Stimulated activated naive CD4-positive, alpha-beta T cell (primary cell): ENCODE measurements around the gene EIF3D.

Source experiments
- DNase-seq, 6 experiments: peaks; one replicate each; lab custom pipeline; 2025; lab: John Stamatoyannopoulos, UW

The EIF3D gene

GRCh38 chr22:36528795-36529751, at the start of gene EIF3D:
Gene EIF3D, minus strand, starts transcription at chr22:36529166. Its CDS starts 3,045 bp downstream, at chr22:36526121.
- peak; percentile 97 to 99 (median 99) for DNase-seq

- no peak for DNase-seq
Observed at GRCh38 chr22:36578619-36579018, 49.7 kb upstream of the EIF3D start.

- no peak for DNase-seq
Observed at GRCh38 chr22:36577019-36577418, 48.1 kb upstream of the EIF3D start.

GRCh38 chr22:36574728-36575127, 45.8 kb upstream of the EIF3D start:
- DNase-seq = no peak

DNA sequence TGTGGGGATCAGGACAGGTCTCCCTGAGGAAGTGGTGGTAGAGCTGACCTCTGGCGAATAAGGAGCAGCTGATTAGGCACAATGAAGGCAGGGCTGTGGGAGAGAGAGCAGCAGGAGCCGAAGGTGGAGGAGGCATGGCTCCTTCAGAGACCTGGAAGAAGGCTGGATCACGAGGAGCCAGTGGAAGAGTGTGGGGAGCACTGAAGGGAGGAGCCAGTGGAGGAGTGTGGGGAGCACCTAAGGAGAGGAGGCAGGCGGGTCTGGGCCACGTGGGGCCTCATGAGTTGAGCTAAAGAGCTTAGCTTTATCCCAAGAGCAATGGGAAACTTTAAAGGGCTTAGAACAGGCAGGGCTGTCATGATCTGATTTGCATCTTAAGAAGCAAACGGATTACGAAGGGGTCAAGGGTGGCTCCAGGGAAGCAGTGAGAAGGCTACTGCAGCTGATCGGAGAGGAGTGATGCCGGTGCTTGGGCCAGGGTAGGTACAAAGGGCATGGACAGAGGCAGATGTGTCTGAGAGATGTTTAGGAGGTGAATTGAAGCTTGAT, 44.9 kb upstream of the EIF3D start:
- DNase-seq = no peak

DNA sequence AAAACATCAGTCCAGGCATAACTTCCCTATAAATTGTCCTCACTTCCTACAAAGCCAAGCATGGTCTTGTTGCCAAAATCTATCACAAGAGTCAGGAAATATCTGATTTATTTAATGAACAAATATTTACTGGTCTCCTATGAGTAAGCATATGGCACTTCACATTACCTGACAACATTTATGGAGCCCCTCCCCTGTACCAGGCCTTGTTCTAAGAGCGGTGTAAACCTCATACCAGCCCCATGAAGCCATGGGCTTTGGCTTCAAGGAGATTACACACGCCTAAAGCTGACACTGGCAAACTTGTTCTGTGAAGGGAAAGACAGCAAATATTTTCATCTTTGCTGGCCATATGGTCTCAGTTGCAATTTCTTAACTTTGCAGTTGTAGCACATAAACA, 43.0 kb upstream of the EIF3D start:
- DNase-seq = no peak

DNA sequence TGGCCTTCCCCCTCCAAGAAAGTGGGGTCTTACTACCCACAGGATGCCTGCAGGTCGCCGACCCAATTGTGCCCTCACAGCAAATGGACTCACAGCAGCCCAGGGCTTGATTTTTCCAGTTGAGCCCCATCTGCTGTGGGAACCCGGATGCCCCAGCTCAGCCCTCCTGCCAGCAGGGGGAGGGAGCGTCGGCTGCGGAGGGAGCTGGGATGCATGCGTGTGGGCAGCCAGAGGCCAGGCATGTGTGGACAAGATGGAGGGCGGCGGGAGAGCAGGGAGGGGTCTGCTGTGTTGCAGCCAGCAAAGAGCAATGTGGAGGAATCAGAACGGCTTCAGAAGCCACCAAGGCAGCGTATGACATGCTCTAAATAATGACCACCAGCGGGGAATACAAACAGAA, 41.0 kb upstream of the EIF3D start:
- DNase-seq = no peak

DNA sequence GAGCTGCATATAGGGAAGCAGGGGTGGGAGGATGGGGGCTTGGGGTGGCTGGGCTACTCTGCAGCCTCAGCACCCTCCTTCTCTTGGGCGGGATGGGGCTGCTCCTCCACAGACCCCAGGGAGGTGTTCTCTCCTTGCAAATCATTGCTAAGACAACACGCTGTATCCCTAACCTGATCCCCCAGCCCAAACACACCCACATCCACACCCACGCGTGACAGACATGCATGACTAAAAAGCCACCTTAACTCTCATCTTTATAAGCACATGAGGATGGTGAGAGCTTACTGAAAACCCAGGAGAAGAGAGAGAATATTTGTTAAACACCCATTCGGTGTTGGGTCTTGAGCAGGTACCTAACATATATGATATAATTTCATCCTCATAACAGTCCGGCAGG, 39.9 kb upstream of the EIF3D start:
- no peak for DNase-seq

DNA sequence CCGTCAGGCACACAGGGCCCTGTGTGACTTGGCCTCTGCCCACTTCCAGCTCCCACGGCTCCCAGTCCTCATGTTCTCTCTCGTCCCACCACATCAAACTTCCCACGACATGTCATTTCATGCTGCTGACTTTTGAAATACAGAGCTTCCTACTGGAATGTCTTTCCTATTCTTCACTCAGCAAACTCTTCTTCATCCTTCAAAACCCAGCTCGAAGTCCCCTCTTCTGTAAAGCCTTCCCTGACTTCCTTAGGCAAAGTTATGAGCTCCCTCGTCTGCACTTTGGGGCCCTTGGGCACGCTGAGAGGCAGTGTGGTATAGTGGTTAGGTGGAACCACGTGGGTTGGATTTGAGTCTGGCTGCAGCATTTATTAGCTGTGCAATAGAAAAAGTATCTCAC, 37.8 kb upstream of the EIF3D start:
- DNase-seq = no peak

GRCh38 chr22:36565686-36566085, 36.7 kb upstream of the EIF3D start:
- no peak for DNase-seq

DNA sequence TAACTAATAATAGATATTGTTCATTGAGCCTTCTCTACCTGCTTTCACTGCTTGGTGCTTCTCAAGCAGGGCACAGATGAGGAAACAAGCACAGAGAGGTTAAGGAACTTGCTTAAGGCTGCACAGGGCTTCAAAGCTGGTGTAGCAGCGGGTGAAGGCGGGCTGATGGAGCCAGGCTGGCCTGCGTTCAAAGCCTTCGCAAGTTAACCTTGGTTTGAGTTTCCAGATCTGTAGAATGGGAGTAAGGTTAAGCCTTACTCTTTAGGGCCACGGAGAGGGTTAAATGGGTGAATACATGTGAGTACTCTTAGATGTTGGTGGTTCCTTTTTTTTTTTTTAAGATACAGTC, 36.2 kb upstream of the EIF3D start:
- no peak for DNase-seq

DNA sequence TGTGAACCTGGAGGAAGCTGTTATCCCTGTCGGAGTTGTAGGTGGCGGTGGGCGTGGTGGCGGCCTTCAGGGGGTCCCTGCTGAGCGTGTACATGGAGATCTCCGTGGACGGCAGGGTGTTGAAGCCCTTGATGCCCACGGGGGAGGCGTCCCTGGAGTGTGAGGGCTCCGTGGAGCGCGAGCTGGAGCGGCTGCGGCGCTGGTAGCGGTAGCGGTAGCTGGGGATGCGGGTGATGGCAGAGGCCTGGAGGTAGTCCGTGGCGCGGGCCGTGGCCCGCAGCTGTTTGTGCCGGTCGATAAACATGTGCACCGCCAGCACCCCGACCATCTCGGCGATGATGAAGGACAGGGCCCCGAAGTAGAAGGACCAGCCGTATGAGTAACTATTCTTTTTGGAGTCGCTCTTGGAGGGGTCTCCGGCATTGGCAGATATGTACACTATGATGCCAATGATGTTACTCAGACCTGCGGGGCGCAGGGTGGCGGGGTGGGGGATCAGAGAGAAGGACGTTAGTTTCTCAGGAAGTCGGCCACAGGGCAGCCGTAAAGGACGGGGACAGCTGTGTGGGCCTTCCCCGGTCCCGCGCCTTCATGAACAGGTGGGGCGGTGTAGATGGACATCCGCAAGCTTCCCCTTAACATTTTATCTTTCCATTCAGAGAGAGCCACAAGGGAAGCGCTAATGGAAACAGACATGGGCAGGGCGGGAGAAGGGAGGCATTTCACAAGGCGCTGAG, 35.6 kb upstream of the EIF3D start:
- no peak for DNase-seq

GRCh38 chr22:36563898-36564297, 34.9 kb upstream of the EIF3D start:
- no peak for DNase-seq

GRCh38 chr22:36563444-36563843, 34.5 kb upstream of the EIF3D start:
- DNase-seq = no peak

GRCh38 chr22:36563001-36563400, 34.0 kb upstream of the EIF3D start:
- DNase-seq = no peak

GRCh38 chr22:36562261-36562835, 33.4 kb upstream of the EIF3D start:
- no peak for DNase-seq

GRCh38 chr22:36561291-36561811, 32.4 kb upstream of the EIF3D start:
- no peak for DNase-seq

GRCh38 chr22:36560001-36560400, 31.0 kb upstream of the EIF3D start:
- DNase-seq = no peak

DNA sequence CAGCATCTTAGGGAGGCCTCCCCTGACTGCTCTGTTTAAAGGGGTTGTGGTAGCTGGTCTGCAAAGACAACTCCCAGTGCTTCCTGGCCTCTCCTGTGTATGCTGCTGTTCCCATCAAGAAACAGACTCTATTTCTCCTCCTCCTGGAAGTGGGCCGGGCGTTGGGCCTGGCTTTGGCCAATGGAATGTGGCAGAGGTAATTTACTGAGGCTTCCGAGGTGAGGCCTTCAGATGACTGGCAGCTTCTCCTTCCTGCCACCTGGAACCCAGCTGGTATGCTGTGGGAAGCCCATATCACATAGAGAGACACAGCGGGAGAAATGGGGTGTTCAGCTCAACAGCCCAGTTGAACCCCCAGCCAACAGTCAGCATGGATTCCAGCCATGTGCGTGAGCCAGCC, 25.1 kb upstream of the EIF3D start:
- no peak for DNase-seq

DNA sequence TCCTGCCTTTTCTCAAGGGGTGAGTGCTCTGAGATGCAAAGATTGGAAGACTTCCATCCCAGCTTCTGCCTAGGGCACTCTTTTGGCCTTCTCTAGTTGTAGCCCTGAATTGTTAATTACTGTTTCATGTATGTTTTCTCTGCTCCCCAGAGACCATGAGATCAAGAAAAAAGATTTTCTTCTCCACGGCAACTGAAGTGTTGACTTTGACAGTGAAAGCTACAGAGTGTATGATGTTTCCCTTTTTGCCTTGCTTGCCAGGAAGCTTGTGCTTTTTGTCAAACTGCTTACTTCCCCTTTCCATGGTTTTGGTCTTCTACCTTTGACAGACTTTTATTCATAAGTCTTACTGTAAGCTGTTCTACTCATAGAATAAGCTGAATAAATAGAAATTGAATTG, 23.3 kb upstream of the EIF3D start:
- DNase-seq = no peak

DNA sequence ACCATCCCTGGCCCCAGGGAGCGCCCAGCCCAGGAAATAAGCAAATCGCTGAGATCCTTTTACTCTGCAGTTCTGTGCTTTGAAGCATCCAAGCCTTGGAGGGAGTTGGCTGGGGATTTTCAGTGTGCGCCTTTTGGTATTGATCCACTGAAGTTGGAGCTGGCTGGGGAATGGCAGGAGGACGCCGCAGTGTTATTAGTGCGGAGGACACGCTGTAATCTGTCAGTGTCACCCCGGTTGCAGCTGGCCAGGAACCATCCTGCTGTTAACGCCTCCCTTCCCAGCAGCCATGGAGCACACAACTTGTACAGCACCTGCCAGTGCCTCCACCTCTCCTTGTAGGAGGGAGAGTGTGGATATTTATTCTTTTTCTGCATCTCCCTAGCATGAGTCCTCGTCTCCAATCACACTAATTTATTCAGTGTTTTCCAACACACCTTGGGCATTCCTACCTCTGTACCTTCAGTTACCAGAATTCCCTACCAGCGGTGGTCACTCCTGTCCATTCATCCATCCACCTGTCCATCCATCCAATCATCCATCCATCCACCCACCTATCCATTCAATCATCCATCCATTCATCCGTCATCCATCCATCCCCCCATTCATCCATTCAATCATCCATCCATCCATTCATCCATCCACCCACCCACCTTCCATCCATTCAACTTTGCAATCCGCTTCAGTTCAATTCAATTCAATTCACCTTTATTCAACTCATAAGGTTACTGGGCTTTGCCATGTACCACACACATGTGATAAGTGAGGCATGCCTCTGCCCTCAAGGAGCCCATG, 21.9 kb upstream of the EIF3D start:
- DNase-seq = no peak

GRCh38 chr22:36549033-36549432, 20.1 kb upstream of the EIF3D start:
- DNase-seq = no peak
